ENCODE data around the gene STX2.

Gene STX2

GRCh38 chr12:130829391-130830245, 9.4 kb downstream of the STX2 start:
- DNase-seq, result no peak

- DNase-seq, result no peak
Measured at GRCh38 chr12:130828895-130829294, 10.2 kb downstream of the STX2 start.

GRCh38 chr12:130827432-130827831, 11.6 kb downstream of the STX2 start:
- DNase-seq, result no peak

- DNase-seq, result no peak
Measured at GRCh38 chr12:130826151-130826801, 12.8 kb downstream of the STX2 start.

GRCh38 chr12:130825771-130826150, 13.3 kb downstream of the STX2 start:
- DNase-seq, result no peak

GRCh38 chr12:130819681-130820080, 19.4 kb downstream of the STX2 start:
- DNase-seq, result no peak

GRCh38 chr12:130818635-130819576, 20.1 kb downstream of the STX2 start:
- no peak for DNase-seq

- DNase-seq, result no peak
Measured at GRCh38 chr12:130818272-130818634, 20.8 kb downstream of the STX2 start.

- no peak for DNase-seq
Measured at GRCh38 chr12:130817804-130818203, 21.2 kb downstream of the STX2 start.

- DNase-seq, result no peak
Measured at GRCh38 chr12:130816097-130816496, 23.0 kb downstream of the STX2 start.

- no peak for DNase-seq
Measured at GRCh38 chr12:130815028-130815741, 23.9 kb downstream of the STX2 start.

GRCh38 chr12:130813949-130814348, 25.1 kb downstream of the STX2 start:
- DNase-seq, result no peak

- no peak for DNase-seq
Measured at GRCh38 chr12:130813436-130813835, 25.6 kb downstream of the STX2 start.

- no peak for DNase-seq
Measured at GRCh38 chr12:130809791-130810190, 29.3 kb downstream of the STX2 start.

- no peak for DNase-seq
Measured at GRCh38 chr12:130807309-130807708, 31.7 kb downstream of the STX2 start.

- no peak for DNase-seq
Measured at GRCh38 chr12:130806574-130806973, 32.5 kb downstream of the STX2 start.

GRCh38 chr12:130805635-130806034, 33.4 kb downstream of the STX2 start:
- no peak for DNase-seq

- no peak for DNase-seq
Measured at GRCh38 chr12:130804216-130804615, 34.8 kb downstream of the STX2 start.

GRCh38 chr12:130803702-130804101, 35.3 kb downstream of the STX2 start:
- no peak for DNase-seq

GRCh38 chr12:130800312-130800711, 38.7 kb downstream of the STX2 start:
- no peak for DNase-seq

- no peak for DNase-seq
Measured at GRCh38 chr12:130799051-130799450, 40.0 kb downstream of the STX2 start.

- no peak for DNase-seq
Measured at GRCh38 chr12:130796985-130797686, 41.9 kb downstream of the STX2 start.

Measured in NCI-H1092 treated with DMSO at 0.1 percent for 48 hours (cell line).